Measurements from ENCODE around the gene RBM38.

Gene RBM38

GRCh38 chr20:57438552-57438951 lies 47.4 kb downstream of the RBM38 start:
- no peak for DNase-seq

GRCh38 chr20:57439432-57439831 lies 48.2 kb downstream of the RBM38 start:
- DNase-seq: no peak

GRCh38 chr20:57439993-57440392 lies 48.8 kb downstream of the RBM38 start:
- DNase-seq: no peak

GRCh38 chr20:57440678-57441509 lies 49.7 kb downstream of the RBM38 start:
- no peak for DNase-seq

GRCh38 chr20:57441510-57442154 lies 50.4 kb downstream of the RBM38 start:
- no peak for DNase-seq

- DNase-seq: no peak
Measured at GRCh38 chr20:57442158-57442887, 51.1 kb downstream of the RBM38 start.

GRCh38 chr20:57442888-57443239 lies 51.7 kb downstream of the RBM38 start:
- DNase-seq: no peak

GRCh38 chr20:57443349-57444265 lies 52.4 kb downstream of the RBM38 start:
- DNase-seq: no peak

- no peak for DNase-seq
Measured at GRCh38 chr20:57444394-57445048, 53.3 kb downstream of the RBM38 start.

- no peak for DNase-seq
Measured at GRCh38 chr20:57445298-57445697, 54.1 kb downstream of the RBM38 start.

- DNase-seq: no peak
Measured at GRCh38 chr20:57445774-57446173, 54.6 kb downstream of the RBM38 start.

- no peak for DNase-seq
Measured at GRCh38 chr20:57448764-57449354, 57.7 kb downstream of the RBM38 start.

- DNase-seq: no peak
Measured at GRCh38 chr20:57449398-57450354, 58.5 kb downstream of the RBM38 start.

- DNase-seq: no peak
Measured at GRCh38 chr20:57450419-57450818, 59.2 kb downstream of the RBM38 start.

GRCh38 chr20:57450931-57451330 lies 59.7 kb downstream of the RBM38 start:
- DNase-seq: no peak

- DNase-seq: no peak
Measured at GRCh38 chr20:57451431-57451794, 60.2 kb downstream of the RBM38 start.

- DNase-seq: no peak
Measured at GRCh38 chr20:57451795-57452661, 60.8 kb downstream of the RBM38 start.

GRCh38 chr20:57455386-57455785 lies 64.2 kb downstream of the RBM38 start:
- DNase-seq: no peak

- DNase-seq: no peak
Measured at GRCh38 chr20:57456116-57456515, 64.9 kb downstream of the RBM38 start.

Measured in stimulated activated CD4-positive, alpha-beta T cell treated with anti-CD3 and anti-CD28 coated beads, Interleukin-4, amount 100 ng/mL, for 1 hour (primary cell).